ENCODE measurements around the gene ATRNL1. TPM values are rescaled to one million over a fixed set of nuclear protein-coding genes. Genes with fewer than 3 reads are reported as not detected.

Gene ATRNL1
- total RNA-seq, 1 donor from 2014 or later, result 11.4 TPM

DNA sequence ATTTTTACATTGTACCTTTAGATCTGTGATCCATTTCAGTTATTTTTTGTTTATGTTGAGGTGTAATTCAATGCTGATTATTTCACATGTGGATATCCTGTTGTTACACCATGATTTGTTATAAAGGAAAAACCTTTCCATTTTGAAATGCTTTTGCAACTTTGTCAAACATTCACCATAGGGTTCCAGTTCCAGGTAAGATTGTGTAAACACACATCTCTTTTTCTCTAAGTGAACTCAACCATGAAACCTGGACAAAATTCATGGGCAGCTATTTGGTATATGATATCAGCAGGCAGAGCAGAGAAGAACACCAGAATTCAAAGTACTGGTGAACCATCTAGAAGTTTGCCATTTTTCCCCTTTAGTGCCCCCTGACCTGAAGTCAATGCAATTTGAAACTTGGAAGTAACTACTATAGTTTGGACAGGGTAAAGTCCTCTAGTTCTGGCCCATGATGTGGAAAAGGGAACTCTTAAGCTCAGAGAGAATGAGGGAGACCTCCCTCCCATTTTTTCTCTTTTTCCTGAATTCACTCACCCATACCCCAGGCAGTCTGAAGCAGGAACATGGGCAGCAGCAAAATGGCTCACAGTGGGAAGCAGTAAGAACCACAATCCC lies 446.1 kb downstream of the ATRNL1 start:
- Histone ChIP-seq H3K27me3 (ENCODE audit: control insufficient read depth, insufficient read depth, low read length) (no peaks in the 10 kb centered on the region), H3K4me3 (ENCODE audit: low read depth, low read length) (no peak overlapping the region), H3K36me3 (ENCODE audit: control insufficient read depth, insufficient read depth, low read length) (no peaks in the 10 kb centered on the region)
- TF ChIP-seq CTCF (IDR thresholded peaks at IDR 0.05; ENCODE audit: insufficient read depth, low read length, poor library complexity, severe bottlenecking), result no peak
- DNase-seq (ENCODE audit: low read depth), result no peak

DNA sequence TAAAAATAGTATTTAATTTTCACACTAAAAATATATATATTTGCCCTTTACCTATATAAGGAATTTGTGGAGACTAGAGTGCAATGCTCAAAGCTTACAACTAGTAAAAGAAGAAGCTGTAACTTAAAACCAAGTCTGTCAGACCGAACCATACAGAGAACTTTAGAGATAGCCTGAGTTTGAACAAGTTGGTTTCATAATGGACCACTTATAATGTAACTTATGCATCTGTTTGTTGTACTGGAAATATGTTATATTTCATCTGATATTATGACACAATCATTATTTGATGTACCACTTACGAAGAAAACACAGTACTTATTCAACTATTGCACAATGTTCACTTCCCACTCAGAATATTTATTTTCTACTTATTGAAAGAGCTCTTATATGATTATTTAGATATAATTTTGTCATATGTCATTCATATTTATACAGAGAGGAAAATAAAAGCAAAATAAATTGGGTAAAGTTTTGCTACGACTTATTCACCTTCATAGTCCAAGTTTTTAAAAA lies 462.8 kb downstream of the ATRNL1 start:
- no peaks in the 10 kb centered on the region for H3K36me3 ChIP-seq (ENCODE audit: control insufficient read depth, insufficient read depth, low read length)
- TF ChIP-seq CTCF (IDR thresholded peaks at IDR 0.05; ENCODE audit: insufficient read depth, low read length, poor library complexity, severe bottlenecking), result no peak
- no peak overlapping the region for H3K4me3 ChIP-seq (ENCODE audit: low read depth, low read length)
- H3K27me3 ChIP-seq (ENCODE audit: control insufficient read depth, insufficient read depth, low read length), result no peaks in the 10 kb centered on the region
- DNase-seq (ENCODE audit: low read depth), result no peak

DNA sequence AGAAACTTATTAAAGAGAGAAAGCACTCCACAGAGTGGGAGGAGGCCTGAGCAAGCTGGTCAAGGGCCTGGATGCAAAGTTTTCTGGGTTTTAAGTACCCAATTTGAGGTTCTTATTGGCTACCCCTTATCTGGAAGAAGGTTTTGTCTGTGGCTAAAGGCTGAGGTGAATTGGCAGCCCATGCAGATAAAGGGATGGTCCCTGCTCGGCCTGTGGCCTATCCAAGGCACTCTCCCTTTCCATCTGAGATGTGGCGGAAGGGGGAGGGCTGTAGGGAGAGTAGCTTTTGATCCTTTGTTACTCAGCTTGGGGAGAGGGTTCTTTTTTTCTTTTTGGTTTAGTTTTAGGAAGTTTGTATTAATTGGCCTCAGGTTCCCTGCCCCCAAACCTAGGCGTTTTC lies 465.1 kb downstream of the ATRNL1 start:
- no peaks in the 10 kb centered on the region for H3K36me3 ChIP-seq (ENCODE audit: control insufficient read depth, insufficient read depth, low read length)
- H3K27me3 ChIP-seq (ENCODE audit: control insufficient read depth, insufficient read depth, low read length), result no peaks in the 10 kb centered on the region
- no peak overlapping the region for H3K4me3 ChIP-seq (ENCODE audit: low read depth, low read length)
- DNase-seq (ENCODE audit: low read depth), result no peak
- no peak for TF ChIP-seq CTCF (IDR thresholded peaks at IDR 0.05; ENCODE audit: insufficient read depth, low read length, poor library complexity, severe bottlenecking)

DNA sequence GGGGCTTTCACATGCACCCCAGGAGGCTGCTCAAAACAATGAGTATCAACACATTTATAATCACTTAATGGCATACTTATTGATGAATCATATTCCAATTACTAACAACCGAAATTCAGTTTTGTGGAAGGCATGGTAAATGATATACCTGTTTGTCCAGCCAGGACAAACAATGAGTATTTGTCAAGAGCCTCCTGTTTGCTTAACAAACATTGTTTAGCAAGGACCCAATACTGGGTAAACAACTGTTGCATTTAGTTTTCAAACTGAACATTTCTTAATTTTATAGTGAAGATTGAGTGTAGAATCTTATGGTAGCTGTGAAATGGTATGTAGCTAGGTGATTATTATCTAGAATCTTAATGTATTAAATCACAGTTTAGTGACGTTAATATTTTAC lies 473.7 kb downstream of the ATRNL1 start:
- TF ChIP-seq CTCF (IDR thresholded peaks at IDR 0.05; ENCODE audit: insufficient read depth, low read length, poor library complexity, severe bottlenecking), result no peak
- DNase-seq (ENCODE audit: low read depth), result no peak
- H3K27me3 ChIP-seq (ENCODE audit: control insufficient read depth, insufficient read depth, low read length), result no peaks in the 10 kb centered on the region

DNA sequence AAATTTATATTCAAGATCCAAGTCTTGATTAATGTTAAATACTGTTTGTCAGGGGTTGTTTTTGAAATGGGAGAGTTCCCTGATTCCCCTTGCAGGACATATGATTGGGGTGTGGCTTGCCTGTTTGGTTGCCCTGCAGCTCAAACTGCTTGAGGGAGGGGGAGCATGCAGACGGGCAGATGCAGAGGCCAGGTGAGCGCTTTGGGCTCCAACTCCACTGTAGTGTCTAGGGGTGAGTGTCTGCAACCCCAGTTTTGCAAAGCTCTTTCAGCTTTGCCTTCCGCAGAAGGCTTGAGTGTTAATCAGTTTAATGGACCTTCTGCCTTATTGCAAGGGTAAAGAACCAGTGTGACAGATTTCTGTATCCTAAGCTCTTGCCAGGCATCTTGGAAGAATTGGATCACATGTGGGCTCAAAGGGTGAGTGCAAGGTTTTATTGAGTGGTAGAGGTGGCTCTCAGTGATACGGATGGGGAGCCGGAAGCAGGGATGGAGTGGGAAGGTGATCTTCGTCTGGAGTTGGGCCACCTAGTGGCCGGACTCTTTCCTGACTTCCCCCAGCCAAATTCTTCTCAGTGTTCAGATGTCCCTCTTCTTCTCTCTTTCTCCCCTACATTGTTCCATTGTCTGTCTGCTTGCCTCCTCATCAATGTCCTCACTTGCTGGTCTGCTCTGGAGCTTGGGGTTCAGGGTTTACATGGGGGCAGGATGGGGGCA lies 479.7 kb downstream of the ATRNL1 start:
- Histone ChIP-seq H3K4me3 (ENCODE audit: low read depth, low read length) (no peak overlapping the region), H3K36me3 (ENCODE audit: control insufficient read depth, insufficient read depth, low read length) (no peaks in the 10 kb centered on the region), H3K27me3 (ENCODE audit: control insufficient read depth, insufficient read depth, low read length) (no peaks in the 10 kb centered on the region)
- DNase-seq (ENCODE audit: low read depth), result no peak
- TF ChIP-seq CTCF (IDR thresholded peaks at IDR 0.05; ENCODE audit: insufficient read depth, low read length, poor library complexity, severe bottlenecking), result peak; percentile 38

More for the DNA sequence above, 473.7 kb downstream of the ATRNL1 start:
- Histone ChIP-seq H3K4me3 (ENCODE audit: low read depth, low read length) (no peak overlapping the region), H3K36me3 (ENCODE audit: control insufficient read depth, insufficient read depth, low read length) (no peaks in the 10 kb centered on the region)
